MM.1S (cell line): ENCODE data around the gene TMEM233.

Experiments used
- CTCF ChIP-seq: fragments of 300-600 bp; sonication (generic); IDR thresholded peaks from 2 replicates; pipeline ENCODE4 v1.5.1; 2016; ENCODE audit warnings: antibody characterized with exemption, low read length, mixed read lengths
- EZH2phosphoT487 ChIP-seq: fragments of 300-600 bp; sonication (generic); IDR thresholded peaks from 2 replicates; pipeline ENCODE4 v1.6.1; 2018; ENCODE audit warnings: antibody characterized with exemption, low read length

GRCh38 chr12:119609358-119609757 is 15.8 kb downstream of the TMEM233 start:
- TF ChIP-seq EZH2phosphoT487 (no peak), CTCF (no peak)
